H1 (cell line): ENCODE data around the gene TGFB3. TPM values are rescaled to one million over a fixed set of nuclear protein-coding genes. Genes with fewer than 3 reads are reported as not detected.

Experiments
- CTCF ChIA-PET: fragments of 300-600 bp; sonication (Branson Sonifier 250); formaldehyde crosslinking; loops from one replicate; lab custom pipeline; 2021; ENCODE audit not compliant: partially characterized antibody; lab: Charles Lee
- POLR2A ChIA-PET: fragments of 300-600 bp; sonication (Branson Sonifier 250); formaldehyde crosslinking; loops from one replicate; lab custom pipeline; 2021; ENCODE audit warnings: inconsistent platforms; ENCODE audit not compliant: partially characterized antibody; lab: Charles Lee
- DNase-seq, 2 experiments: peaks; one replicate each; pipeline versions ENCODE4 v3.0.0 to v3.0.0-alpha.2; 2010 to 2022; ENCODE audit warnings: low spot score in 2 of 2, low read depth in 1 of 2, mixed read lengths in 1 of 2
- FAIRE-seq: peaks from 2 replicates; lab custom pipeline; 2011; peaks lifted over from hg19 to GRCh38; lab: Jason Lieb, UNC
- H2AFZ ChIP-seq: 2 replicates; pipeline ENCODE4 v1.8.1; 2012; ENCODE audit warnings: low read length, inconsistent platforms
- H2AK5ac ChIP-seq: 2 replicates; pipeline ENCODE4 v1.6.1; 2013; ENCODE audit warnings: low read depth, low read length
- H2BK120ac ChIP-seq: replicated peaks from 2 replicates; pipeline ENCODE3; 2013; ENCODE audit warnings: low read depth, low read length, inconsistent platforms
- H2BK12ac ChIP-seq: 2 replicates; pipeline ENCODE4 v1.6.1; 2013; ENCODE audit warnings: low read depth, low read length
- H2BK15ac ChIP-seq: 2 replicates; pipeline ENCODE4 v1.6.1; 2013; ENCODE audit warnings: low read length
- H2BK20ac ChIP-seq: 2 replicates; pipeline ENCODE4 v1.6.1; 2013; ENCODE audit warnings: low read length
- H2BK5ac ChIP-seq: 2 replicates; pipeline ENCODE4 v1.6.1; 2013; ENCODE audit warnings: low read depth, low read length
- H3K14ac ChIP-seq: 2 replicates; pipeline ENCODE4 v1.6.1; 2013; ENCODE audit warnings: inconsistent platforms; ENCODE audit not compliant: insufficient read length
- H3K18ac ChIP-seq: 2 replicates; pipeline ENCODE4 v1.6.1; 2013; ENCODE audit warnings: low read length; ENCODE audit errors: extremely low read depth
- H3K23ac ChIP-seq: 2 replicates; pipeline ENCODE4 v1.6.1; 2013; ENCODE audit warnings: inconsistent platforms; ENCODE audit not compliant: insufficient read length
- H3K23me2 ChIP-seq: 2 replicates; pipeline ENCODE4 v1.6.1; 2013; ENCODE audit warnings: low read depth, low read length
- H3K27ac ChIP-seq: 2 replicates; pipeline ENCODE4 v1.6.1; 2011; ENCODE audit warnings: low read depth, low read length, inconsistent platforms
- H3K27me3 ChIP-seq, 4 experiments: replicated peaks in 1 of 4; 1 replicate in 1 of 4; 2 replicates in 3 of 4; pipeline versions ENCODE4 v1.6.1 to v1.8.1; 2011 to 2013; ENCODE audit warnings: low read length in 3 of 4, mild to moderate bottlenecking in 3 of 4, inconsistent platforms in 2 of 4, mixed read lengths in 2 of 4, moderate library complexity in 1 of 4; ENCODE audit not compliant: control insufficient read depth in 3 of 4, insufficient read depth in 3 of 4; ENCODE audit errors: extremely low read depth in 1 of 4
- H3K36me3 ChIP-seq, 4 experiments: 2 replicates each; pipeline versions ENCODE4 v1.6.1 to v1.8.1; 2011 to 2013; ENCODE audit warnings: mild to moderate bottlenecking in 4 of 4, low read length in 3 of 4, moderate library complexity in 2 of 4, control low read depth in 1 of 4, inconsistent platforms in 1 of 4; ENCODE audit not compliant: insufficient read depth in 4 of 4, control insufficient read depth in 2 of 4
- H3K4ac ChIP-seq: replicated peaks from 2 replicates; pipeline ENCODE3; 2013; ENCODE audit warnings: low read length, low read depth, mixed read lengths, inconsistent platforms; ENCODE audit not compliant: insufficient read length
- H3K4me1 ChIP-seq, 4 experiments: replicated peaks in 1 of 4; 1 replicate in 1 of 4; 2 replicates in 3 of 4; pipeline versions ENCODE4 v1.6.1 to v1.8.1; 2011 to 2013; ENCODE audit warnings: low read length in 3 of 4, inconsistent platforms in 2 of 4, mixed read lengths in 1 of 4; ENCODE audit not compliant: insufficient read depth in 4 of 4, control insufficient read depth in 3 of 4
- H3K4me2 ChIP-seq, 2 experiments: 2 replicates each; pipeline versions ENCODE4 v1.6.1 to v1.8.1; 2011 to 2013; ENCODE audit warnings: low read depth in 2 of 2, low read length in 2 of 2, control low read depth in 1 of 2, inconsistent platforms in 1 of 2, mild to moderate bottlenecking in 1 of 2; ENCODE audit not compliant: insufficient read depth in 1 of 2
- H3K4me3 ChIP-seq, 4 experiments: fragments of 200-600, 300-600 bp in 1 of 4; sonication (generic), shearing (Covaris generic), sonication (Bioruptor Twin) in 1 of 4; 2 replicates each; pipeline versions ENCODE4 v1.5.1 to v1.8.1; 2011 to 2016; ENCODE audit warnings: low read length in 4 of 4, low read depth in 3 of 4, control low read depth in 2 of 4, inconsistent platforms in 2 of 4, mild to moderate bottlenecking in 2 of 4, mixed read lengths in 1 of 4, moderate library complexity in 1 of 4; ENCODE audit not compliant: insufficient read depth in 2 of 4; ENCODE audit errors: extremely low read depth in 1 of 4
- H3K56ac ChIP-seq: replicated peaks from 2 replicates; pipeline ENCODE3; 2013; ENCODE audit warnings: low read depth, mild to moderate bottlenecking, mixed read lengths, low read length, inconsistent platforms; ENCODE audit not compliant: insufficient read length
- H3K79me1 ChIP-seq: 2 replicates; pipeline ENCODE4 v1.6.1; 2013; ENCODE audit warnings: low read depth, low read length, control low read depth
- H3K79me2 ChIP-seq, 2 experiments: 2 replicates each; pipeline versions ENCODE4 v1.6.1 to v1.8.1; 2012 to 2013; ENCODE audit warnings: low read length in 2 of 2, mild to moderate bottlenecking in 2 of 2, inconsistent platforms in 1 of 2; ENCODE audit not compliant: insufficient read depth in 2 of 2, control insufficient read depth in 1 of 2
- H3K9ac ChIP-seq, 4 experiments: replicated peaks in 1 of 4; 1 replicate in 1 of 4; 2 replicates in 3 of 4; pipeline versions ENCODE4 v1.6.1 to v1.8.1; 2011 to 2013; ENCODE audit warnings: low read depth in 3 of 4, low read length in 3 of 4, control low read depth in 2 of 4, mild to moderate bottlenecking in 2 of 4, moderate library complexity in 2 of 4, inconsistent platforms in 1 of 4; ENCODE audit errors: extremely low read depth in 1 of 4
- H3K9me3 ChIP-seq, 2 experiments: 2 replicates each; pipeline versions ENCODE4 v1.6.1 to v1.8.1; 2012 to 2013; ENCODE audit warnings: mild to moderate bottlenecking in 2 of 2, moderate library complexity in 2 of 2, control low read depth in 1 of 2, inconsistent platforms in 1 of 2, low read depth in 1 of 2, low read length in 1 of 2, mixed read lengths in 1 of 2; ENCODE audit not compliant: insufficient read depth in 2 of 2
- H4K20me1 ChIP-seq, 2 experiments: replicated peaks in 1 of 2; 2 replicates each; pipeline versions ENCODE3 to v1.8.1; 2011 to 2013; ENCODE audit warnings: inconsistent platforms in 2 of 2, low read length in 2 of 2, mild to moderate bottlenecking in 1 of 2; ENCODE audit not compliant: insufficient read depth in 2 of 2, control insufficient read depth in 1 of 2
- H4K5ac ChIP-seq: 2 replicates; pipeline ENCODE4 v1.6.1; 2013; ENCODE audit warnings: low read length, low read depth, mixed read lengths, inconsistent platforms; ENCODE audit not compliant: insufficient read length
- H4K8ac ChIP-seq: 2 replicates; pipeline ENCODE4 v1.8.0; 2013; ENCODE audit warnings: mild to moderate bottlenecking, moderate library complexity, low read length, inconsistent platforms; ENCODE audit not compliant: insufficient read depth; ENCODE audit errors: extremely low read depth
- H4K91ac ChIP-seq: replicated peaks from 2 replicates; pipeline ENCODE3; 2013; ENCODE audit warnings: low read length, mixed read lengths, inconsistent platforms; ENCODE audit not compliant: insufficient read length
- CTBP2 ChIP-seq: IDR thresholded peaks from 2 replicates; pipeline ENCODE4 v1.7.0; 2011; ENCODE audit warnings: borderline replicate concordance, mild to moderate bottlenecking, moderate library complexity, mixed read lengths, low read length; ENCODE audit not compliant: insufficient read depth, insufficient read length
- HDAC2 ChIP-seq, 2 experiments: fragments of 300-600 bp in 1 of 2; sonication (generic) in 1 of 2; IDR thresholded peaks; 2 replicates each; pipeline ENCODE4 v1.6.1; 2011 to 2012; ENCODE audit warnings: low read depth in 2 of 2, low read length in 2 of 2, mild to moderate bottlenecking in 2 of 2, moderate library complexity in 2 of 2, borderline replicate concordance in 1 of 2, inconsistent platforms in 1 of 2
- JUND ChIP-seq: IDR thresholded peaks from 2 replicates; pipeline ENCODE4 v1.6.1; 2011; ENCODE audit warnings: mild to moderate bottlenecking, improper control_type of control experiment, low read length
- KDM4A ChIP-seq: IDR thresholded peaks from one replicate; pipeline ENCODE4 v1.7.1; 2012; ENCODE audit warnings: low read depth, mild to moderate bottlenecking, moderate library complexity, low read length, inconsistent platforms; ENCODE audit not compliant: severe bottlenecking
- RAD21 ChIP-seq, 2 experiments: IDR thresholded peaks in 1 of 2; conservative IDR thresholded peaks in 1 of 2; 2 replicates each; pipeline ENCODE4 v1.6.1; 2011; ENCODE audit warnings: low read depth in 2 of 2, low read length in 2 of 2, improper control_type of control experiment in 1 of 2, inconsistent platforms in 1 of 2, mild to moderate bottlenecking in 1 of 2, moderate library complexity in 1 of 2
- RFX5 ChIP-seq: IDR thresholded peaks from 2 replicates; pipeline ENCODE4 v1.6.1; 2011; ENCODE audit warnings: low read depth, low read length, improper control_type of control experiment, borderline replicate concordance
- YY1 ChIP-seq: IDR thresholded peaks from 2 replicates; pipeline ENCODE4 v1.6.1; 2011; ENCODE audit warnings: low read depth, mild to moderate bottlenecking, low read length
- WGBS, 2 experiments: shearing (Covaris generic) in 1 of 2; methylation state at CpG; one replicate each; pipeline versions ENCODE4 v1.1.6 to v1.1.7; 2013 to 2015; ENCODE audit warnings: low lambda C conversion rate in 2 of 2, mixed read lengths in 2 of 2, inconsistent platforms in 1 of 2, low coverage in 1 of 2, missing lambda C conversion rate in 1 of 2; ENCODE audit not compliant: insufficient replicate concordance in 2 of 2, insufficient coverage in 1 of 2, insufficient read length in 1 of 2; ENCODE audit errors: extremely low coverage in 1 of 2, missing lambda C conversion rate in 1 of 2; 5-methylcytosine and 5-hydroxymethylcytosine counted together
- polyA plus RNA-seq, 7 experiments: library from polyadenylated mRNA; depleted of rRNA in 3 of 7; stranded (reverse) in 5 of 7; unstranded in 2 of 7; fragments of >200 nt in 5 of 7; fragments of 200-250 nt in 2 of 7; gene quantifications; 1 replicate in 5 of 7; 2 replicates in 1 of 7; 4 replicates in 1 of 7; pipeline versions ENCODE4 v1.2.1 to v1.2.3, GENCODE V29; 2011 to 2013; ENCODE audit warnings: missing spikeins in 2 of 7, mixed read lengths in 2 of 7
- total RNA-seq: library from RNA; stranded (reverse); fragmentation: NEBNext Ultra II Directional; extraction: Animal tissue kit (Norgen Biotek cat#: 25700); gene quantifications from 2 replicates; pipeline ENCODE4 v1.2.1, GENCODE V29; 2021
- TF ChIP-seq, protein P1 (sequence below): IDR thresholded peaks from 2 replicates; pipeline ENCODE4 v1.6.1; 2012; ENCODE audit warnings: inconsistent platforms
- TF ChIP-seq, protein P2 (sequence below): IDR thresholded peaks from 2 replicates; pipeline ENCODE4 v1.6.1; 2011; ENCODE audit warnings: low read length, improper control_type of control experiment

Gene TGFB3
- total and polyA plus RNA-seq, 2 of the 8 experiments (the other 6 are each of a cell fraction or from before 2014, with no cell fraction given) = 0.65 to 0.86 TPM

DNA sequence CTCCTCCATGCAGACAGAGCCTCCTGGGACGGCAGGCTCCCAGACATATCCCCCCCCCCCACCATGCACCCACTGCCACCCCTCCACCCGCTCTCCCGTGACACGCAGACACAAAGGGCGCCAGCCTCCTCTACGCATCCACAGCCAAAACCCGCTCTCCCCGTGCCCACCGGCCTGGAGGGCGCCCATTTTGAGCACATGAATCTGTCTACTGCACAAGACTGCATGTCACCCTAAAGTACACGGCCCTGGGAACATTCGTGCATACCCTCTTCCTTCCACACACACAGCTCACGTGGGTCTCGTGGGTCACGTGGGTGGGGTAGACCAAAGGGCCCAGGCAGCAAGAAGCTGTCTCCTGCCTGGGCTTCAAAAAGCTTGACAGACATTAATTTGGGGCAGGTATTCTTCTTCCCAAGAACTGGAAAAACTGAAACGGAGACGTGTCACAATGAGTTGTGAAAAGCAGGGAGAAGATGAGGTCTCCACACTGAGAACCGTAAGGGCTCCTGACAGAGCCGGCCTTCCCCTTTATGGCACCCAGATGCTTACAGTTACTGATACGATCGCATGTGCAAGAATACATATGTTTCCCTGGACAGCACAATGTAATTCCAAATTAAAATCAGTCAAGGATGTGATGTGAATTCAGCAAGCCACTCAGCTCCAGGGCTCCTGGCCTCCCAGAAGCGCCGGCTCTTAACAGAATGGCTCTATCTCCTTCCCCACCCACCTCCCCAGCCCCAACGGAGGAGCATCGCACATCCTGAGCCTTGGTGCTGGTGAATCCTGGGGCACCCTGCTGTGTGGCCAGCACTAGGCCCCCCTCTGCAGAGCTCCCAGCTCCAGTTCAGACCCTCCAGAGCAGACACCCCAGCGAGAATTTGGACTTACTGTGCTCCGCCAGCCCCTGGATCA is 1.9 kb downstream of the TGFB3 start:
- Histone ChIP-seq H3K4ac (no peak overlapping the region), H2AK5ac (no peak overlapping the region), H3K9ac (no peak overlapping the region), H4K8ac (no peak overlapping the region), H2BK15ac (no peak overlapping the region), H2BK120ac (no peak overlapping the region), H3K23me2 (peaks cover 8% of the 10 kb centered on the region), H2BK20ac (no peak overlapping the region), H3K18ac (no peak overlapping the region), H3K27ac (no peak overlapping the region), H3K23ac (no peak overlapping the region), H3K4me1 (peaks cover 0 to 7% (median 1%) of the 10 kb centered on the region in 4 experiments; a peak in 5 of 7 replicates), H3K4me3 (no peak overlapping the region), H2BK12ac (no peak overlapping the region), H4K5ac (no peak overlapping the region), H3K9me3 (no peaks in the 10 kb centered on the region), H4K20me1 (no peaks in the 10 kb centered on the region), H3K79me2 (no peaks in the 10 kb centered on the region), H3K56ac (no peak overlapping the region), H2AFZ (no peak overlapping the region), H3K4me2 (no peak overlapping the region), H3K14ac (no peak overlapping the region), H2BK5ac (no peak overlapping the region), H3K79me1 (no peaks in the 10 kb centered on the region), H3K27me3 (peaks cover 0 to 26% (median 17%) of the 10 kb centered on the region in 4 experiments; a peak in 5 of 7 replicates), H4K91ac (no peak overlapping the region), H3K36me3 (no peaks in the 10 kb centered on the region)
- CTCF ChIA-PET = interaction anchor here (0.5 to 20.1 kb wide), 43 partner anchors 10 to 588 kb away, joined by 3 to 261 read pairs (median 5); partner anchors contain the start of gene FLVCR2
- POLR2A ChIA-PET = interaction anchor here (0.7 kb wide), 1 partner anchor 271 kb away, joined by 4 read pairs; no protein-coding TSS in a partner anchor
- FAIRE-seq = no peak
- DNase-seq = no peak
- WGBS, 2 experiments = 89% methylated on average over 26 of the region's 27 CpGs; no CpG with 5 or more reads in 1 of the 2 experiments
- TF ChIP-seq RFX5 = no peak
- no peak for TF ChIP-seq YY1
- no peak for TF ChIP-seq HDAC2 (IDR thresholded peaks at IDR 0.05; ENCODE audit: borderline replicate concordance in 1 of 2, low read depth in 2 of 2, low read length in 2 of 2)
- TF ChIP-seq, protein P1, sequence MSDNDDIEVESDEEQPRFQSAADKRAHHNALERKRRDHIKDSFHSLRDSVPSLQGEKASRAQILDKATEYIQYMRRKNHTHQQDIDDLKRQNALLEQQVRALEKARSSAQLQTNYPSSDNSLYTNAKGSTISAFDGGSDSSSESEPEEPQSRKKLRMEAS = no peak
- no peak for TF ChIP-seq CTBP2
- TF ChIP-seq, protein P2, sequence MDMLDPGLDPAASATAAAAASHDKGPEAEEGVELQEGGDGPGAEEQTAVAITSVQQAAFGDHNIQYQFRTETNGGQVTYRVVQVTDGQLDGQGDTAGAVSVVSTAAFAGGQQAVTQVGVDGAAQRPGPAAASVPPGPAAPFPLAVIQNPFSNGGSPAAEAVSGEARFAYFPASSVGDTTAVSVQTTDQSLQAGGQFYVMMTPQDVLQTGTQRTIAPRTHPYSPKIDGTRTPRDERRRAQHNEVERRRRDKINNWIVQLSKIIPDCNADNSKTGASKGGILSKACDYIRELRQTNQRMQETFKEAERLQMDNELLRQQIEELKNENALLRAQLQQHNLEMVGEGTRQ = no peak
- TF ChIP-seq KDM4A = no peak
- TF ChIP-seq JUND = no peak
- no peak for TF ChIP-seq RAD21 (IDR thresholded peaks at IDR 0.05 in 1 of 2, conservative IDR thresholded peaks at IDR 0.05 in 1 of 2; ENCODE audit: low read depth in 2 of 2, low read length in 2 of 2)
